H1 (cell line): ENCODE data around the gene HLA-F. TPM values are rescaled to one million over a fixed set of nuclear protein-coding genes. Genes with fewer than 3 reads are reported as not detected.

Experiments used
- ASH2L ChIP-seq: fragments of 200-600, 300-600 bp; sonication (generic); IDR thresholded peaks from one replicate; pipeline ENCODE4 v1.7.1; 2017; ENCODE audit warnings: low read length
- GABPA ChIP-seq: IDR thresholded peaks from 2 replicates; pipeline ENCODE4 v1.6.1; 2011; ENCODE audit warnings: mild to moderate bottlenecking, low read length, moderate library complexity, borderline replicate concordance; ENCODE audit not compliant: insufficient read depth
- MAX ChIP-seq: IDR thresholded peaks from 2 replicates; pipeline ENCODE4 v1.6.1; 2012; ENCODE audit warnings: inconsistent platforms
- polyA plus RNA-seq, 7 experiments: library from polyadenylated mRNA; depleted of rRNA in 3 of 7; stranded (reverse) in 5 of 7; unstranded in 2 of 7; fragments of >200 nt in 5 of 7; fragments of 200-250 nt in 2 of 7; gene quantifications; 1 replicate in 5 of 7; 2 replicates in 1 of 7; 4 replicates in 1 of 7; pipeline versions ENCODE4 v1.2.1 to v1.2.3, GENCODE V29; 2011 to 2013; ENCODE audit warnings: missing spikeins in 2 of 7, mixed read lengths in 2 of 7
- total RNA-seq: library from RNA; stranded (reverse); fragmentation: NEBNext Ultra II Directional; extraction: Animal tissue kit (Norgen Biotek cat#: 25700); gene quantifications from 2 replicates; pipeline ENCODE4 v1.2.1, GENCODE V29; 2021

The HLA-F gene
- total and polyA plus RNA-seq, 2 of the 8 experiments (the other 6 are each of a cell fraction or from before 2014, with no cell fraction given): 9.6 to 11.7 TPM

- TF ChIP-seq GABPA: no peak
- TF ChIP-seq ASH2L: no peak
- peak; percentile 83 for TF ChIP-seq MAX
Measured at GRCh38 chr6:29723666-29724588, 693 bp downstream of the HLA-F start (continued).
